Nephron progenitor cell (in vitro differentiated cells): Measurements from ENCODE around the gene DGCR2.
"Not testable (repeated sequence)": the region's sequence is repeated elsewhere in the genome, so short reads cannot be mapped to it uniquely, and the experiment has no call there.

ENCODE experiments used
- DNase-seq: peaks from one replicate; pipeline ENCODE4 v3.0.0; 2021
- H3K27ac Mint-ChIP-seq: 2 replicates; pipeline ENCODE4 v1.8.0; 2021; ENCODE audit warnings: mild to moderate bottlenecking, moderate library complexity, mixed read lengths
- H3K27me3 Mint-ChIP-seq: 2 replicates; pipeline ENCODE4 v1.8.0; 2021; ENCODE audit warnings: mild to moderate bottlenecking, low read depth, mixed read lengths; ENCODE audit not compliant: poor library complexity
- H3K36me3 Mint-ChIP-seq: 2 replicates; pipeline ENCODE4 v1.8.0; 2021; ENCODE audit warnings: low read depth, mixed read lengths
- H3K4me1 Mint-ChIP-seq: 2 replicates; pipeline ENCODE4 v1.8.0; 2021; ENCODE audit warnings: mixed read lengths
- H3K4me3 Mint-ChIP-seq: 2 replicates; pipeline ENCODE4 v1.8.0; 2021; ENCODE audit warnings: mild to moderate bottlenecking, moderate library complexity, mixed read lengths
- H3K9me3 Mint-ChIP-seq: 2 replicates; pipeline ENCODE4 v1.8.0; 2021; ENCODE audit warnings: mild to moderate bottlenecking, moderate library complexity, mixed read lengths
- CTCF ChIP-seq: fragments of 200-600 bp; sonication (generic); IDR thresholded peaks from 2 replicates; pipeline ENCODE4 v1.5.0; 2021; ENCODE audit warnings: antibody characterized with exemption

The DGCR2 gene

GRCh38 chr22:19167106-19167869 is 45.1 kb upstream of the DGCR2 start:
- peaks cover 80% of the 10 kb centered on the region for H3K27me3 Mint-ChIP-seq
- DNase-seq: no peak
- no peak for TF ChIP-seq CTCF
- peaks cover 7% of the 10 kb centered on the region for H3K9me3 Mint-ChIP-seq
- no peak overlapping the region for H3K4me3 Mint-ChIP-seq
- peaks cover 16% of the 10 kb centered on the region for H3K4me1 Mint-ChIP-seq
- H3K36me3 Mint-ChIP-seq: no peaks in the 10 kb centered on the region
- no peak overlapping the region for H3K27ac Mint-ChIP-seq

GRCh38 chr22:19166421-19166820 is 44.2 kb upstream of the DGCR2 start:
- H3K27ac Mint-ChIP-seq: no peak overlapping the region
- no peak overlapping the region for H3K4me3 Mint-ChIP-seq
- peaks cover 83% of the 10 kb centered on the region for H3K27me3 Mint-ChIP-seq
- no peaks in the 10 kb centered on the region for H3K36me3 Mint-ChIP-seq
- peaks cover 12% of the 10 kb centered on the region for H3K4me1 Mint-ChIP-seq
- no peak for TF ChIP-seq CTCF
- H3K9me3 Mint-ChIP-seq: peaks cover 7% of the 10 kb centered on the region
- DNase-seq: no peak

- DNase-seq: no peak
- Mint-ChIP-seq H3K36me3 (no peaks in the 10 kb centered on the region), H3K9me3 (peaks cover 7% of the 10 kb centered on the region), H3K4me1 (peaks cover 4% of the 10 kb centered on the region), H3K4me3 (no peak overlapping the region), H3K27ac (no peak overlapping the region), H3K27me3 (peaks cover 82% of the 10 kb centered on the region)
- TF ChIP-seq CTCF: no peak
Observed at GRCh38 chr22:19164425-19164824, 42.2 kb upstream of the DGCR2 start.

GRCh38 chr22:19158649-19159048 is 36.4 kb upstream of the DGCR2 start:
- not testable (repeated sequence) for H3K36me3 Mint-ChIP-seq, H3K27ac Mint-ChIP-seq, H3K9me3 Mint-ChIP-seq, H3K4me3 Mint-ChIP-seq, H3K4me1 Mint-ChIP-seq, DNase-seq
- peaks cover 84% of the 10 kb centered on the region for H3K27me3 Mint-ChIP-seq

- H3K36me3 Mint-ChIP-seq, H3K4me3 Mint-ChIP-seq, H3K27ac Mint-ChIP-seq, DNase-seq, H3K4me1 Mint-ChIP-seq: not testable (repeated sequence)
- peaks cover 20% of the 10 kb centered on the region for H3K9me3 Mint-ChIP-seq
- peaks cover 96% of the 10 kb centered on the region for H3K27me3 Mint-ChIP-seq
Observed at GRCh38 chr22:19156109-19156508, 33.9 kb upstream of the DGCR2 start.

- peaks cover 24% of the 10 kb centered on the region for H3K9me3 Mint-ChIP-seq
- no peaks in the 10 kb centered on the region for H3K36me3 Mint-ChIP-seq
- H3K27ac Mint-ChIP-seq: no peak overlapping the region
- peaks cover 4% of the 10 kb centered on the region for H3K4me1 Mint-ChIP-seq
- H3K4me3 Mint-ChIP-seq: no peak overlapping the region
- DNase-seq: no peak
- TF ChIP-seq CTCF: no peak
- H3K27me3 Mint-ChIP-seq: peaks cover 90% of the 10 kb centered on the region
Observed at GRCh38 chr22:19152942-19153883, 31.0 kb upstream of the DGCR2 start.
